NCI-H187 (cell line): Measurements from ENCODE around the gene TFEB.

Source experiments
- DNase-seq, 2 experiments: peaks; one replicate each; lab custom pipeline; 2025; lab: John Stamatoyannopoulos, UW

Gene TFEB

GRCh38 chr6:41652866-41653652 is 82.3 kb downstream of the TFEB start:
- DNase-seq: no peak

GRCh38 chr6:41651962-41652657 is 83.3 kb downstream of the TFEB start:
- no peak for DNase-seq

GRCh38 chr6:41651246-41651961 is 84.0 kb downstream of the TFEB start:
- no peak for DNase-seq

GRCh38 chr6:41650120-41650519 is 85.3 kb downstream of the TFEB start:
- no peak for DNase-seq

GRCh38 chr6:41649596-41649995 is 85.8 kb downstream of the TFEB start:
- no peak for DNase-seq

- no peak for DNase-seq
Observed at GRCh38 chr6:41648921-41649320, 86.5 kb downstream of the TFEB start.

GRCh38 chr6:41648070-41648585 is 87.3 kb downstream of the TFEB start:
- DNase-seq: no peak

GRCh38 chr6:41647061-41647511 is 88.3 kb downstream of the TFEB start:
- DNase-seq: no peak

GRCh38 chr6:41646026-41646795 is 89.2 kb downstream of the TFEB start:
- no peak for DNase-seq

- no peak for DNase-seq
Observed at GRCh38 chr6:41645007-41645618, 90.3 kb downstream of the TFEB start.

GRCh38 chr6:41644297-41644879 is 91.0 kb downstream of the TFEB start:
- peak; percentile 46 to 49 for DNase-seq

GRCh38 chr6:41643899-41644269 is 91.5 kb downstream of the TFEB start:
- DNase-seq: no peak

GRCh38 chr6:41642960-41643898 is 92.2 kb downstream of the TFEB start:
- no peak for DNase-seq

GRCh38 chr6:41642090-41642959 is 93.1 kb downstream of the TFEB start:
- DNase-seq: no peak

GRCh38 chr6:41641352-41641925 is 94.0 kb downstream of the TFEB start:
- no peak for DNase-seq

GRCh38 chr6:41640426-41640825 is 95.0 kb downstream of the TFEB start:
- DNase-seq: no peak

- no peak for DNase-seq
Observed at GRCh38 chr6:41639809-41640371, 95.5 kb downstream of the TFEB start.
